SU-DHL-6 (cell line): ENCODE measurements around the gene CCDC28B.

Experiments used
- H2AFZ ChIP-seq: fragments of 200-600 bp; sonication (generic); 2 replicates; pipeline ENCODE4 v1.6.1; 2014; ENCODE audit warnings: low read depth, mild to moderate bottlenecking, moderate library complexity, mixed read lengths, antibody characterized with exemption, low read length; ENCODE audit not compliant: severe bottlenecking
- H3F3A ChIP-seq: fragments of 200-600 bp; shearing (Covaris generic); 2 replicates; pipeline ENCODE4 v1.6.0; 2016; ENCODE audit warnings: antibody characterized with exemption, mild to moderate bottlenecking; ENCODE audit not compliant: insufficient read depth
- H3K27ac ChIP-seq: fragments of 200-600 bp; sonication (generic); 2 replicates; pipeline ENCODE4 v1.5.1; 2016; ENCODE audit warnings: low read depth, mild to moderate bottlenecking, low read length, moderate library complexity, mixed read lengths
- H3K27me3 ChIP-seq: fragments of 200-600 bp; sonication (generic), shearing (Covaris generic); 2 replicates; pipeline ENCODE4 v1.6.0; 2014; ENCODE audit warnings: mild to moderate bottlenecking, low read length
- H3K36me3 ChIP-seq: fragments of 200-600 bp; sonication (generic); 2 replicates; pipeline ENCODE4 v1.6.1; 2014; ENCODE audit warnings: mild to moderate bottlenecking, low read length, mixed read lengths
- H3K4me2 ChIP-seq: fragments of 300-600, 200-600 bp; shearing (Covaris generic), sonication (generic); 2 replicates; pipeline ENCODE4 v1.6.0; 2014; ENCODE audit warnings: low read length, low read depth, mild to moderate bottlenecking; ENCODE audit not compliant: poor library complexity, severe bottlenecking
- H3K4me3 ChIP-seq: fragments of 200-600 bp; sonication (generic); 2 replicates; pipeline ENCODE4 v1.5.1; 2014; ENCODE audit warnings: antibody characterized with exemption, low read length, mild to moderate bottlenecking, mixed read lengths; ENCODE audit not compliant: insufficient read depth, poor library complexity, severe bottlenecking
- H3K79me2 ChIP-seq: fragments of 200-600 bp; sonication (generic); 2 replicates; pipeline ENCODE4 v1.6.1; 2014; ENCODE audit warnings: mild to moderate bottlenecking, low read length, moderate library complexity; ENCODE audit not compliant: insufficient read depth
- H3K9ac ChIP-seq: fragments of 200-600 bp; sonication (generic); 2 replicates; pipeline ENCODE4 v1.7.0; 2014; ENCODE audit warnings: mild to moderate bottlenecking, low read length
- H3K9me2 ChIP-seq: fragments of 200-600 bp; sonication (generic); replicated peaks from 2 replicates; pipeline ENCODE4 v1.6.1; 2014; ENCODE audit warnings: low read length; ENCODE audit not compliant: insufficient read depth
- H3K9me3 ChIP-seq: fragments of 200-600 bp; sonication (generic); 2 replicates; pipeline ENCODE4 v1.6.1; 2014; ENCODE audit warnings: low read length, mixed read lengths; ENCODE audit not compliant: insufficient read depth
- H4K20me1 ChIP-seq: fragments of 200-600 bp; sonication (generic); 2 replicates; pipeline ENCODE4 v1.6.1; 2014; ENCODE audit warnings: low read depth, mild to moderate bottlenecking, antibody characterized with exemption, low read length, moderate library complexity, mixed read lengths
- CTCF ChIP-seq: fragments of 200-600 bp; sonication (generic); IDR thresholded peaks from one replicate; pipeline ENCODE4 v1.5.1; 2017; ENCODE audit warnings: antibody characterized with exemption, mild to moderate bottlenecking, low read length, moderate library complexity; ENCODE audit not compliant: insufficient read depth, poor library complexity, severe bottlenecking
- EZH2phosphoT487 ChIP-seq: fragments of 200-600 bp; sonication (generic), shearing (Covaris generic); conservative IDR thresholded peaks from 2 replicates; pipeline ENCODE4 v1.6.1; 2018; ENCODE audit warnings: mild to moderate bottlenecking, antibody characterized with exemption, low read length, moderate library complexity, mixed read lengths

CCDC28B gene

GRCh38 chr1:32194984-32195383 lies 5.4 kb upstream of the CCDC28B start:
- Histone ChIP-seq H3K27ac (no peak overlapping the region), H2AFZ (no peak overlapping the region), H3K9me2 (no peaks in the 10 kb centered on the region), H3F3A (0 out of 2 replicates have a peak, but pooled peaks cover 9% of the 10 kb centered on the region), H3K9ac (no peak overlapping the region), H3K9me3 (no peaks in the 10 kb centered on the region), H4K20me1 (no peaks in the 10 kb centered on the region), H3K36me3 (peaks cover 19% of the 10 kb centered on the region), H3K4me3 (no peak overlapping the region), H3K27me3 (no peaks in the 10 kb centered on the region), H3K79me2 (peaks cover under 1% of the 10 kb centered on the region; the same call in 1 of the 2 replicates), H3K4me2 (no peak overlapping the region)
- TF ChIP-seq CTCF (no peak), EZH2phosphoT487 (no peak)

DNA sequence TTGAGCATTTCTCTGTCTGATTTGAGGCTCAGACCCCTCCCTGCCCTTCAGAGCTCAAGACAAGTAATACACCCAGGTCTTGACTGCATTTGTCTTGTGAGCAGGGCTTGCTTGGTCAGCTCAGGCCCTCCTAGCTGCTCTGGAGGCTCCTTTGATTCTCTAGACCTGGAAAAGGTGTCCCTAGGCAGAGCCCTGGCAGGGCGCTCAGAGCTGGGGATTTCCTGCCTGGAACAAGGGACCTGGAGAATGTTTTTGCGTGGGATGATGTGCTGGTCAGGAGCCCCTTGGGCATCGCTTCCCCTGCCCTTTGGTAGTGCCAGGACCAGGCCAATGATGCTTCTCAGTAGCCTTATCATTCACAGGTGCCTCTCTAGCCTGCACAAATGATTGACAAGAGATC lies 4.9 kb upstream of the CCDC28B start:
- no peaks in the 10 kb centered on the region for H3K27me3 ChIP-seq
- H3K36me3 ChIP-seq: peaks cover 19% of the 10 kb centered on the region
- no peaks in the 10 kb centered on the region for H3K79me2 ChIP-seq
- H3K9me3 ChIP-seq: no peaks in the 10 kb centered on the region
- H3K27ac ChIP-seq: no peak overlapping the region
- H3K9ac ChIP-seq: no peak overlapping the region
- no peak overlapping the region for H3K4me2 ChIP-seq
- no peak overlapping the region for H3K4me3 ChIP-seq
- TF ChIP-seq CTCF: no peak
- TF ChIP-seq EZH2phosphoT487: no peak
- no peaks in the 10 kb centered on the region for H3K9me2 ChIP-seq
- H2AFZ ChIP-seq: no peak overlapping the region
- 0 out of 2 replicates have a peak, but pooled peaks cover 9% of the 10 kb centered on the region for H3F3A ChIP-seq
- no peaks in the 10 kb centered on the region for H4K20me1 ChIP-seq

- H3K4me3 ChIP-seq: no peak overlapping the region
- no peak overlapping the region for H3K4me2 ChIP-seq
- no peaks in the 10 kb centered on the region for H3K9me3 ChIP-seq
- TF ChIP-seq CTCF (no peak), EZH2phosphoT487 (no peak)
- no peaks in the 10 kb centered on the region for H3K9me2 ChIP-seq
- H3F3A ChIP-seq: peaks cover 11% of the 10 kb centered on the region
- H3K27ac ChIP-seq: no peak overlapping the region
- peaks cover 18% of the 10 kb centered on the region for H3K36me3 ChIP-seq
- H3K79me2 ChIP-seq: no peaks in the 10 kb centered on the region
- no peaks in the 10 kb centered on the region for H4K20me1 ChIP-seq
- H2AFZ ChIP-seq: no peak overlapping the region
- H3K27me3 ChIP-seq: no peaks in the 10 kb centered on the region
- no peak overlapping the region for H3K9ac ChIP-seq
Measured at GRCh38 chr1:32195972-32196823, 4.2 kb upstream of the CCDC28B start.
